Measurements from ENCODE around the gene STX17.

Gene STX17

GRCh38 chr9:99966001-99966400 lies 59.5 kb downstream of the STX17 start:
- no peak for TF ChIP-seq CTCF (IDR thresholded peaks at IDR 0.05; ENCODE audit: insufficient read depth, low read length, missing control alignments)
- CTCF ChIA-PET = no interaction called here
- no peak for DNase-seq (ENCODE audit: low read depth, low spot score)
- POLR2A ChIA-PET = no interaction called here
- no peak overlapping the region for H3K4me3 ChIP-seq (ENCODE audit: low read depth, low read length)

- no peak overlapping the region for H3K4me3 ChIP-seq (ENCODE audit: low read depth, low read length)
- TF ChIP-seq CTCF (IDR thresholded peaks at IDR 0.05; ENCODE audit: insufficient read depth, low read length, missing control alignments) = no peak
- POLR2A ChIA-PET = no interaction called here
- CTCF ChIA-PET = no interaction called here
- DNase-seq (ENCODE audit: low read depth, low spot score) = no peak
Measured at GRCh38 chr9:99966716-99967115, 60.3 kb downstream of the STX17 start.

GRCh38 chr9:99967457-99967856 lies 61.0 kb downstream of the STX17 start:
- DNase-seq (ENCODE audit: low read depth, low spot score) = no peak
- ChIA-PET POLR2A (no interaction called here), CTCF (no interaction called here)
- TF ChIP-seq CTCF (IDR thresholded peaks at IDR 0.05; ENCODE audit: insufficient read depth, low read length, missing control alignments) = no peak
- no peak overlapping the region for H3K4me3 ChIP-seq (ENCODE audit: low read depth, low read length)

- no peak overlapping the region for H3K4me3 ChIP-seq (ENCODE audit: low read depth, low read length)
- no peak for DNase-seq (ENCODE audit: low read depth, low spot score)
- ChIA-PET CTCF (no interaction called here), POLR2A (no interaction called here)
- no peak for TF ChIP-seq CTCF (IDR thresholded peaks at IDR 0.05; ENCODE audit: insufficient read depth, low read length, missing control alignments)
Measured at GRCh38 chr9:99970481-99970880, 64.0 kb downstream of the STX17 start.

- no peak for DNase-seq (ENCODE audit: low read depth, low spot score)
- ChIA-PET CTCF (no interaction called here), POLR2A (no interaction called here)
- TF ChIP-seq CTCF (IDR thresholded peaks at IDR 0.05; ENCODE audit: insufficient read depth, low read length, missing control alignments) = no peak
- H3K4me3 ChIP-seq (ENCODE audit: low read depth, low read length) = no peak overlapping the region
Measured at GRCh38 chr9:99971410-99971809, 65.0 kb downstream of the STX17 start.

- CTCF ChIA-PET = no interaction called here
- no peak for TF ChIP-seq CTCF (IDR thresholded peaks at IDR 0.05; ENCODE audit: insufficient read depth, low read length, missing control alignments)
- no peak for DNase-seq (ENCODE audit: low read depth, low spot score)
- POLR2A ChIA-PET = interaction anchor here (1.5 kb wide), 1 partner anchor 9 kb away, joined by 3 read pairs; no protein-coding TSS in a partner anchor
- H3K4me3 ChIP-seq (ENCODE audit: low read depth, low read length) = no peak overlapping the region
Measured at GRCh38 chr9:99973455-99973854, 67.0 kb downstream of the STX17 start.

Measured in AG04449 (cell line).